GM12891 (cell line): ENCODE data around the gene TRIO.
A peak's percentile ranks its signal among the peaks of the same experiment; 100 is the strongest.

Source experiments
- DNase-seq: peaks from one replicate; pipeline ENCODE4 v3.0.0; 2011; ENCODE audit warnings: low spot score; ENCODE audit not compliant: insufficient read length
- FAIRE-seq: peaks from 2 replicates; lab custom pipeline; 2011; peaks lifted over from hg19 to GRCh38; lab: Jason Lieb, UNC
- PAX5 ChIP-seq: IDR thresholded peaks from 2 replicates; pipeline ENCODE4 v1.6.1; 2011; ENCODE audit warnings: low read length, moderate library complexity, mild to moderate bottlenecking; ENCODE audit not compliant: insufficient read depth, severe bottlenecking
- POLR2A ChIP-seq: IDR thresholded peaks from 2 replicates; pipeline ENCODE4 v1.6.1; 2011; ENCODE audit warnings: low read depth, low read length, control low read depth
- POLR2AphosphoS5 ChIP-seq: IDR thresholded peaks from 2 replicates; pipeline ENCODE4 v1.6.1; 2011; ENCODE audit warnings: low read depth, low read length, control low read depth
- POU2F2 ChIP-seq: IDR thresholded peaks from 2 replicates; pipeline ENCODE4 v1.6.1; 2011; ENCODE audit warnings: low read depth, mild to moderate bottlenecking, control low read depth, low read length, moderate library complexity
- SPI1 ChIP-seq: IDR thresholded peaks from 2 replicates; pipeline ENCODE4 v1.6.1; 2011; ENCODE audit warnings: low read depth, low read length, control low read depth
- TAF1 ChIP-seq: IDR thresholded peaks from 2 replicates; pipeline ENCODE4 v1.6.1; 2011; ENCODE audit warnings: low read depth, low read length, control low read depth

Gene TRIO

DNA sequence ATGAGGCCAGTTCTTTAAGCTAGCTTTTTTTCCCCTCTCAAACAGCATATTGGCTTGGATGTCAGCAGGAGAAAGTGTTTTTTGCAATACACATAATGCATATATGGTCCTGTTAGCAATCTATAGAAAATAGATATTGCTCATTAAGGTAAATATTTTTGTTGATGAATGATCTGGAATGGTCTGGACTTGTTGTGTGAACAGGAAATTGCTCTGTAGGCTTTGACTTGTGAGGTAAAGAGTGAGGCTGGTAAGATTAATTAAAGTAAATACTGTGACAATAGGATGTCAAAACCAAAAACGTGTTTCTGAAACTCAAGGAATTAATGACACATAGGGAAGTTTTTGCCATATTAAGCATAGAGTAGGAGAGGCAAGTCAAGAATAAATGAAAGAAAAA, 176.0 kb downstream of the TRIO start:
- no peak for DNase-seq
- TF ChIP-seq POLR2AphosphoS5 (no peak), POLR2A (no peak), SPI1 (no peak), POU2F2 (no peak), TAF1 (no peak), PAX5 (no peak)
- FAIRE-seq = no peak

DNA sequence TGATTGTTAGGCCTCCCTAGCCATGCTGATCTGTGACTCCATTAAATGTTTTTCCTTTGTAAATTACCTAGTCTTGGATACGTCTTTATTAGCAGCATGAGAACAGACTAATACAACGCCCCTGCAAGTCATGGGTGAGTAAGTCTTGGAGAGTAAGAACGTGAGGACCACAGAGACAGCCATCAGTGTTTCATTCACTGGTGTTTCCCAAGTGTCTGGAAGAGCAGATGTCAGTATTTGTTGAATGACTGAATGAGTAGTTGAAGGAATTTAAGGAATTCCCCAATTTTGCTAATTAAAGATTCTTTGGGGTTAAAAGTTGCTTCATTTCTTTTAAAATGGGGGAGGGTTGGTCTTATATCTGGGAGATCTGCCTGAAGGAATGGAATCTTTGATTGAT, 178.8 kb downstream of the TRIO start:
- no peak for FAIRE-seq
- no peak for DNase-seq
- no peak for TF ChIP-seq SPI1
- TF ChIP-seq POLR2AphosphoS5 = no peak
- no peak for TF ChIP-seq POU2F2
- no peak for TF ChIP-seq TAF1
- TF ChIP-seq PAX5 = no peak
- TF ChIP-seq POLR2A = no peak

DNA sequence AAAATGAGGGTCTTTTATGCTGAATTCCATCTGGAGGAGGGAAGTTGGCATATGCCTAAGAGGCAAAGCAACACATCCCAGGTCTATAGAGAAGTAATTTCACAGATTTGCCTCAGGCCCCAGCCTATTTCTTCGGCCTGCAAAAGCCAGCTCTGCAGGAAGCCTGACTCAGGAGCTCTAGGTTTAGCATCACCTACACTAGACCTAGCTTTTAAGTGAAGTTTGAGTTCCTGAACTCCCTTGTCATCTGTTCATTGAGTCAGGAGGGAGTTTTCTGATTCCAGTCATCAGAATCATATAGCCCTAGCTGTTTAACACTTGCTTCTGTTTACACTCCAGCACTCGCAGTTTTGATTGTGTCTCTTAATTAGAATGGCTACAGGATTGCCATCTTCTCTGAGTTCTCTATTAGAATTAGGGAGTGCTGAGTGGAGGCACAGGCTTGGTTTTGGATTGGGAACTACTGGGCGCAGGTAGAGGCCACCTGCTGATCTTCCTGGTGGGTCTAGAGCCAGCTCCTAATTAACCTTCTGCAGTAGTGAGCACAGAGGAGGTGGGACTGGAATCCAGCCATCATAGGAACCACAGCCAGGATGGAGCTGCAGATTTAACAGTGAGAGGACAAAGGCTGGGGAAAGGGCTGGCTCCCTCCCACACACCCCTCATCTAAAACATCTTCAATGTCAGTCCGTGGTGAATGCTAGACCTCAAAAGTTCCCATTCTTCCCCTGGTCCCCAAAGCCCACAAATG, 179.5 kb downstream of the TRIO start:
- TF ChIP-seq POLR2A = no peak
- TF ChIP-seq SPI1 = no peak
- no peak for TF ChIP-seq POLR2AphosphoS5
- TF ChIP-seq PAX5 = no peak
- no peak for TF ChIP-seq TAF1
- no peak for TF ChIP-seq POU2F2
- FAIRE-seq (no peak), DNase-seq (no peak)

DNA sequence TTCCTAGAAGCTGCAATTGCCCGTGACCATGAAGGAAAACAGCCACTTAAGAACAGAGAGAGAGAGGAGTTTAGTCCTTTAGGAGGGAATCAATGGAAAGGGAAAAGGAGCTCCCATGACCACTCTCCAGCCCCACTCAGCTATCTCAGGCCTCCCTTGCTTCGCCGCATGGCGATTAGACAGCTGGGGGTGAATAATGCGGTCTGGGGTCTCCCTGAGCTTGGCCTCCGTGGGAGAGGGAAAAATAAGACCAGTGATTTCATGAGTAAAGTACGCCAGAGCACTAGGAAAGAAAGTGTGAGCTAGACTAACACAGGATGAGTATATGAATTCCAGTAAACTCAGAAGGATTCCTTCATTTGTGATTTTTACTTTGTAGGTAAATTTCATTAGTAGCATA, 180.3 kb downstream of the TRIO start:
- FAIRE-seq = no peak
- no peak for DNase-seq
- TF ChIP-seq POLR2A (no peak), TAF1 (no peak), PAX5 (no peak), POU2F2 (no peak), SPI1 (no peak), POLR2AphosphoS5 (no peak)

DNA sequence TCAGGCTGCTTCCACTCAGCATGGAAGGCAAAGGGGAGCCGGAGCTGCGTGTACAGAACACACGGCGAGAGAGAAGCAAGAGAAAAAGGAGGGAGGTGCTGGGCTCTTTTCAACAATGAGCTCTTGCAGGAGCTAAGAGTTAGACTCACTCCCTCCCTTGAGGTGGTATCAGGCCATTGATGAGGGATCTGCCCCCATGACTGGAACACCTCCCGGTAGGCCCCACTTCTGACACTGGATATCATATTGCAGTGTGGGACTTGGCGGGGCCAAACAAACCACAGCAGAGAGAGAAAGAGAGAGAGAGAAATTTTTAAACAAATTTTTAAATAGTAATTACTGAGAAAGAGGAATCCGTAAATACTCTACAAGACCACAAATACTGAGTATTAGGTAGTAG, 182.2 kb downstream of the TRIO start:
- FAIRE-seq = no peak
- DNase-seq = no peak
- TF ChIP-seq POU2F2 (no peak), SPI1 (no peak), PAX5 (no peak), POLR2AphosphoS5 (no peak), POLR2A (no peak), TAF1 (no peak)

DNA sequence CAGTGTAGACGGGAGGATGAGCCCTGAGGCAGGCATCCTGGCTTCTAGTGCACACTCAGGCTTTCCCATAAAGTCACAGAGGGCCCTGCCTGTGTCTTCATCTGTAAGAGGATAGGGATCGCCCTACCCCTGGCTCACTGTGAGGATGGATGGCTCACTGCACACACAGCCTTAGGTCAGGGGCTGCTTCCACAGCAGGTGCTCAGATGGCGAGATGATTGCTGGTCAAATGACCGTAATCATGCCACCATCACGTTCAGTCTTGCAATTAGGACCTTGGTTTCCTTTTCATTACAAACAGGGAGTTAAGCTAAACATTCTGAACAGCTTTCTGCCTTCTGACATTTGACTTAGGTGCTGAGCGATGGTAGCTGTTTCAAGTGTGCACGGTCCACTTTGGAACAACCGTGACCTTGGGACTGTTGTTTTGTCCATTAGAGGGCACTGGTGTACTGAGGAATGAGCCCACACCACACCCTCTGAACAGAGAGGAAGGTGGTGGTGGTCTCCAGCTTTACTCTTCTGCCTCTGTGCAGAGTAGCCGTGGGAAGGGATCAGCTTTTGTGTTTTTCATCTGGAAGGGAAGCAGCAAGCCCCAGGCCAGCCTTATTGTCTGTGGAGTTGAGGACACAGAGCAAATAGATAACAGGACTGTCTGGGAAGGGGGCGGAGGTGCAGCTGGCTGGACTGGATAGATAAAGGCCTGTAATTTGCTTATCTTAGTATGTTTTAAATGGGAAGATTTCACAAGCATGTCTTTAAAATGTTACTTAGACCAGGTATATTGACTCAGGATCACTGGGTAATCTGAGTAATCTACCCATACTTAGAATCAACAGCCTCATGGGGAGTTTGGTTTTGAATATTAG, 183.1 kb downstream of the TRIO start:
- TF ChIP-seq SPI1 = no peak
- no peak for TF ChIP-seq TAF1
- TF ChIP-seq POLR2A = no peak
- TF ChIP-seq POU2F2 = no peak
- no peak for TF ChIP-seq POLR2AphosphoS5
- FAIRE-seq (peak; percentile 74), DNase-seq (no peak)

DNA sequence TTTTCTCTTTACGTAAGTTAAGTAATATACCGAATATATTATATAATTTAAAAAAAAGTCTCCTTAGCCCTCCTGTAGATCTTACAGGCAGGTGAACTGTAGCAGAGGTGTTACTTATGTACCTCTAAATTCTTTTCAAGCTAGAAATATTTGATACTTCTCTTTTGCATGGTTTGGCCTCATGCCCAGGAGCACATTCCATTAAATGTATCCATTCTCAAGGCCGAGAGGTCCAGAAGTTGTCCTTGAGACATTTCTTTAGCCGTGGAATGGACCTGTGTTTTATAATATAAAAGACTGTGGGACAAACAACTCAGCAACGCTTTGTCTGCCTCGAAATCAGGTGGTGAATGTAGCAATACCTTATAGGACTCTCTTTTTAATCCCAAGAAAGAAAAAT, 184.5 kb downstream of the TRIO start:
- no peak for DNase-seq
- FAIRE-seq = no peak
- no peak for TF ChIP-seq PAX5
- no peak for TF ChIP-seq TAF1
- TF ChIP-seq POLR2AphosphoS5 = no peak
- no peak for TF ChIP-seq POLR2A
- TF ChIP-seq SPI1 = no peak
- no peak for TF ChIP-seq POU2F2

DNA sequence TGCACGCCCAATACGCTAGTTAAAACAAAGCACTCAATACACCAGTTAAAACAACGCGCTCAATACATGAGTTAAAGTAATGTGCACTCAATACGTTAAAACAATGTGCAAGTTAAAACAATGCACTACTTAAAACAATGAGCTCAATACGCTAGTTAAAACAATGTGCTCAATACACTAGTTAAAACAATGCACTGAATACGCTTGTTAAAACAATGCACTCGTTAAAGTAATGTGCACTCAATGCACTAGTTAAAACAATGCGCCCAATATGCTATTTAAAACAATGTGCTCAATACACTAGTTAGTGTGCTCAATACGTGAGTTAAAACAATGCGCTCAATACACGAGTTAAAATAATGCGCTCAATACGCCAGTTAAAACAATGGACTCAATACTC, 185.0 kb downstream of the TRIO start:
- no peak for TF ChIP-seq TAF1
- TF ChIP-seq POLR2AphosphoS5 = no peak
- no peak for TF ChIP-seq SPI1
- no peak for TF ChIP-seq PAX5
- no peak for TF ChIP-seq POU2F2
- no peak for TF ChIP-seq POLR2A
- DNase-seq (no peak), FAIRE-seq (no peak)

DNA sequence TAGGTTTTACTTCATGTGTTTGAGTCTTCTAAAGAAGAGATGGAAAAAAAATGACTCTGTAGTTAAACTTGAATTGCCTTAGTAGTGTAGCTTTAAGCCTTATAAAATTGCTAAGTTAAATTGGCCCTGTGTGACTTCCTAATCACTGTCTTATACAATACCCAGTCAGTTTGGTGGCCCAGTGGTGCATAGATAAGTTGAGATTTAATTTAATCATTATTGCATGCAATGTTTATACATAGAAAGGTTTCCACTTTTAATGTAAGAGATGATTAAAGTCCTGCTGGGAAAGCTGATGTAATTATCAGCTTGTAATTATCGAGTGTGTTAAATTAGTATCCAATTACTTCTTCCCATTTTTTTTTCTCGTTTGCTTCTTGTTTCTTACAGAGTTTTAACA, 187.1 kb downstream of the TRIO start:
- DNase-seq = no peak
- no peak for FAIRE-seq
- TF ChIP-seq POLR2A = no peak
- no peak for TF ChIP-seq POLR2AphosphoS5
- no peak for TF ChIP-seq POU2F2
- TF ChIP-seq SPI1 = no peak
- no peak for TF ChIP-seq TAF1
- no peak for TF ChIP-seq PAX5
